Fibroblast of pulmonary artery (primary cell): ENCODE measurements around the gene DDX53.

Experiments
- DNase-seq: peaks from one replicate; pipeline ENCODE4 v3.0.0-alpha.2; 2010; ENCODE audit warnings: low read depth
- H3K4me3 ChIP-seq: replicated peaks from 2 replicates; pipeline ENCODE4 v1.5.1; 2011; ENCODE audit warnings: low read depth, mild to moderate bottlenecking, control low read depth, low read length, moderate library complexity
- TF ChIP-seq, protein P1 (sequence below): IDR thresholded peaks from 2 replicates; pipeline ENCODE4 v1.5.1; 2011; ENCODE audit warnings: mild to moderate bottlenecking, control low read depth, low read length, inconsistent platforms; ENCODE audit errors: missing control alignments

The DDX53 gene

DNA sequence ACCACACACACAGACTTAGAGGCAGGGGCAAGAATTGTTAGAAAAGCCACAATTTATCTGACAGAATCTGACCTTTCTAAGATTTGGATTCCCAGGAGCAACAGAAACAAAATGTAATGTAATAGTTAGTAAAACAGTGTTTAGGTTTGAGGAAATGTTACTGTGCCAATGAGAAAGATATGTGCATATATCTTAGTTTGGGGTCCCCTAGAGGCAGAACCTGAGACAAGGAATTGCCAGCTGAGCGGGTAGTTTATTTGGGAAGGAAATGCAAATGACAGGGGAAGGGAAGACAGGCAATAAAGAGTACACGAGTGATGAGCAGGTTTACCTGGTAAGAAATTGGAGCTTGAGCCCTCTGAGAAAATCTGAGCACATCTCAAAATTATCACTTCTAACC, 31.3 kb upstream of the DDX53 start:
- no peak overlapping the region for H3K4me3 ChIP-seq
- no peak for DNase-seq
- TF ChIP-seq, protein P1, sequence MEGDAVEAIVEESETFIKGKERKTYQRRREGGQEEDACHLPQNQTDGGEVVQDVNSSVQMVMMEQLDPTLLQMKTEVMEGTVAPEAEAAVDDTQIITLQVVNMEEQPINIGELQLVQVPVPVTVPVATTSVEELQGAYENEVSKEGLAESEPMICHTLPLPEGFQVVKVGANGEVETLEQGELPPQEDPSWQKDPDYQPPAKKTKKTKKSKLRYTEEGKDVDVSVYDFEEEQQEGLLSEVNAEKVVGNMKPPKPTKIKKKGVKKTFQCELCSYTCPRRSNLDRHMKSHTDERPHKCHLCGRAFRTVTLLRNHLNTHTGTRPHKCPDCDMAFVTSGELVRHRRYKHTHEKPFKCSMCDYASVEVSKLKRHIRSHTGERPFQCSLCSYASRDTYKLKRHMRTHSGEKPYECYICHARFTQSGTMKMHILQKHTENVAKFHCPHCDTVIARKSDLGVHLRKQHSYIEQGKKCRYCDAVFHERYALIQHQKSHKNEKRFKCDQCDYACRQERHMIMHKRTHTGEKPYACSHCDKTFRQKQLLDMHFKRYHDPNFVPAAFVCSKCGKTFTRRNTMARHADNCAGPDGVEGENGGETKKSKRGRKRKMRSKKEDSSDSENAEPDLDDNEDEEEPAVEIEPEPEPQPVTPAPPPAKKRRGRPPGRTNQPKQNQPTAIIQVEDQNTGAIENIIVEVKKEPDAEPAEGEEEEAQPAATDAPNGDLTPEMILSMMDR = no peak

DNA sequence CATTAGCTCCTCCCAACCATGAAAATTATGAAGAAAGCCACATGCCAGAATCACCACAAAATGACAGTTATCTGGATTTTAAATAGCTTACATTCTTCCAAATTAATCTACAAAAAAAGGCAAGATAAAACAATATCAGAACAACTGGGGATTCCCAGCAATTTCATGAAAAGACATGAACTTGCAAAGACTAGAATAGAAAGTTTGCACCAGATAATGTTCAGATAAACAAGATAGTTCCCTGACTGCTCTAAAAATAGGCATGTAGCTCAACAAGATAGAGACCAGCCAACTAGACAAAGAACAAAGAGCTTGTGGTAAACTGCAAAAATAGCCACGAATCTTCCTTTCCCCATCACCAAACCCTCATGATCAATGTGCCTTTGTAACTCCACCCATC, 30.3 kb upstream of the DDX53 start:
- TF ChIP-seq, protein P1 = no peak
- DNase-seq = peak; percentile 28
- H3K4me3 ChIP-seq = no peak overlapping the region

DNA sequence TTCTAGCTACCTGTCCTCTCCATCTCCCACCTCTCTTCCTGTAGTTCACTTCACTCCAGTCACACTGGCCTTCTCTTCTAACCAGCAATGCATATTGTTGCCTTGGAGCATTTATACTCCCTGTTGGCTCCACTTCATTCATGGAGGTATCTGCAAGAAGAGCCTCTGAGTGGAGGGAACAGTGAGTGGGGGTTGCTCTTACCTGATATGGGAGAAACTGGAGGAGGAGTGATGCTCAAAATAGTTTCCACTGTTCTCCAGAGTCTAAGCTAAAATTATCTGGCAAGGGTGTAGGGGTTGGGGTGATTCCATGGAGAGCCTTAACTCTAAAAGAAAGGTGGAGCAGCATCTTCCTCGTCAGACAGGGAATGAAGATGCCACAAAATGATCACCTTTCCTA, 28.9 kb upstream of the DDX53 start:
- no peak for DNase-seq
- H3K4me3 ChIP-seq = no peak overlapping the region
- TF ChIP-seq, protein P1 = no peak

DNA sequence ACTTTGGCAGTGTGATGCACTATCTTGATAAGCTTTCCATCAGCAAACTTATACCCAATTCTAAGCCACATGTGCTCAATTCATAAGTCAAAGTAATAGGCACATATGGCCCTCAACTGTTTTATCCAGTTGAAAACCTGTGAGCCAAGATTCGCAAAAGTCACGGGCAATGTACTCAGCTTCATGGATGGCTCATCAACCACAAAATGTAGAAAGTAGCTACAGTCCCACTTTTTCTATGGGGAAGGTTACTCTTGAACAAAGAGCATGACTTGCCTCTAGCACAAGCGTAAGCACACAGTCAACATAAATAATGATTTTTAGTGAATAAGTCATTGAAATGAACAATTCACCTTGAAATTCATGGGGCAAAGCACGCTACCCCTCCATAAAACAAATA, 25.1 kb upstream of the DDX53 start:
- no peak for DNase-seq
- TF ChIP-seq, protein P1 = no peak
- no peak overlapping the region for H3K4me3 ChIP-seq

DNA sequence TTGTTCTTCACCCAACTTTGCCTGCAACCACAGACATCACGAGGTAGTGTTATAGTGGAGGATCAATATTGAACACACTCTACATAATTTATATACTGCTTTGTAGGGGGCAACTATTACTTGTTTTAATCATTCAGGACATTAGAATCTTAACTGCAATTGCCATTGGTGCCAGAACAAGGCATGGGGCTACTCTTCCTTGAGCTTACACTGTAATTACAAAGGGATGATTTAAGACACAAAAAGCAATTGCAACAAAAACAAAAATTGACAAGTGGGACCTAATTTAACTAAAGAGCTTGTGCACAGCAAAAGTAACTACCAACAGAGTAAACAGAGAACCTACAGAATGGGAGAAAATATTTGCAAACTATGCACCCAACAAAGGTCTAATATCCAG, 24.0 kb upstream of the DDX53 start:
- H3K4me3 ChIP-seq = no peak overlapping the region
- TF ChIP-seq, protein P1 = no peak
- no peak for DNase-seq

DNA sequence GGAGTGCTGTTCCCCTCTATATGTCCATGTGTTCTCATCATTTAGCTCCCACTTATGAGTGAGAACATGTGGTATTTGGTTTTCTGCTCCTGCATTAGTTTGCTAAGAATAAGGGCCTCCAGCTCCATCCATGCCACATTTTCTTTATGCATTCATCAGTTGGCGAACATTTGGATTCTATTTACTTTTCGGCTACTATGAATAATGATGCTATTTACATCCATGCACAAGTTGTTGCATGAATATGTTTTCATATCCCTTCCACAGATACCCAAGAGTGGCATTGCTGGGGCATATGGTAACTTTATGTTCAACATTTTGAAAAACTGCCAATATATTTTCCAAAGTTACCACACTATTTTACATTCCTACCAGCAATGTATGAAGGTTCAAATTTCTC, 13.8 kb upstream of the DDX53 start:
- TF ChIP-seq, protein P1 = no peak

DNA sequence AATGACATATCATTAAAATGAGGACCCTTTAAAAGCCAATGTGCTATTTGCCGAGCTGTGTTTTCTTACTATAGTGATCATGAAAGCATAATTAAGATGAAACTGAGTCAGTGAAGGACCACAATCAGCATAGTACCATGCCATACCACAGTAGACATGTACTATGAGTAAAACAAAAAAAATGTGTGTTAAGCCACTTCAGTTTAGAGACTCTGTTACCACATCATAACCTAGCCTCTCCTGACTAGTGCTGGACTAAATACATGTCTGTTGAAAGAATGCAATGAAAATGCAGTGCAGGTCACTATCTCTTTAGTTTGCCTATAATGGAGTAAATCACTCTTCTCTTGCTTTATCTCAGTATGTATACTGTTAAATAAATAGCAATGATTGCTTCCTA, 12.3 kb upstream of the DDX53 start:
- no peak for DNase-seq
- TF ChIP-seq, protein P1 = no peak
- no peak overlapping the region for H3K4me3 ChIP-seq

More for the DNA sequence above, 13.8 kb upstream of the DDX53 start:
- H3K4me3 ChIP-seq = no peak overlapping the region
- no peak for DNase-seq
